T-cell (primary cell): ENCODE measurements around the gene TBX21. TPM values are rescaled to one million over a fixed set of nuclear protein-coding genes. Genes with fewer than 3 reads are reported as not detected.

Experiments used
- ATAC-seq, 4 experiments: fragments of 200-7000 bp in 3 of 4; fragments of 150-1000 bp in 1 of 4; cut with Tn5 transposase; replicated peaks in 1 of 4; 1 replicate in 3 of 4; 2 replicates in 1 of 4; pipeline ENCODE4 v1.10.0; 2021; ENCODE audit warnings: moderate library complexity in 3 of 4, mild to moderate bottlenecking in 2 of 4, moderate number of reproducible peaks in 1 of 4
- CTCF ChIA-PET, 2 donors: fragments of 300-600 bp; sonication (Branson Sonifier 250); formaldehyde crosslinking; loops; one replicate each; lab custom pipeline; 2022; ENCODE audit warnings: antibody characterized with exemption in 2 of 2; lab: Charles Lee
- POLR2A ChIA-PET, 2 donors: fragments of 300-600 bp; sonication (Branson Sonifier 250); formaldehyde crosslinking; loops; one replicate each; lab custom pipeline; 2022; ENCODE audit warnings: antibody characterized with exemption in 2 of 2; lab: Charles Lee
- DNase-seq, 35 experiments: peaks; one replicate each; pipeline versions ENCODE4 v3.0.0 to v3.0.0-alpha.2; 2013 to 2023
- H3K27ac ChIP-seq: one replicate; pipeline ENCODE4 v1.5.1; 2013; ENCODE audit warnings: low read length
- H3K27me3 ChIP-seq, 2 experiments: replicated peaks in 1 of 2; 1 replicate in 1 of 2; 2 replicates in 1 of 2; pipeline versions ENCODE4 v1.6.1 to v1.7.0; 2013; ENCODE audit warnings: low read length in 1 of 2, mixed read lengths in 1 of 2; ENCODE audit not compliant: control insufficient read depth in 2 of 2, insufficient read depth in 2 of 2; ENCODE audit errors: extremely low read depth in 1 of 2
- H3K36me3 ChIP-seq, 2 donors: 1 replicate in 1 of 2; 2 replicates in 1 of 2; pipeline versions ENCODE4 v1.6.1 to v1.7.0; 2013; ENCODE audit warnings: low read length in 1 of 2; ENCODE audit not compliant: control insufficient read depth in 2 of 2, insufficient read depth in 1 of 2; ENCODE audit errors: extremely low read depth in 1 of 2
- H3K4me1 ChIP-seq, 2 experiments: 1 replicate in 1 of 2; 2 replicates in 1 of 2; pipeline versions ENCODE4 v1.6.1 to v1.7.0; 2013; ENCODE audit warnings: low read length in 2 of 2, mixed read lengths in 1 of 2; ENCODE audit not compliant: insufficient read depth in 2 of 2, control insufficient read depth in 1 of 2; ENCODE audit errors: extremely low read depth in 1 of 2
- H3K4me3 ChIP-seq, 2 donors: 1 replicate in 1 of 2; 2 replicates in 1 of 2; pipeline versions ENCODE4 v1.5.1 to v1.7.0; 2013; ENCODE audit warnings: mild to moderate bottlenecking in 2 of 2, low read length in 1 of 2, moderate library complexity in 1 of 2; ENCODE audit not compliant: control insufficient read depth in 1 of 2; ENCODE audit errors: extremely low read depth in 1 of 2
- H3K9me3 ChIP-seq: 2 replicates; pipeline ENCODE4 v1.7.0; 2013
- H3K27ac Mint-ChIP-seq, 2 donors: one replicate each; pipeline ENCODE4 v1.8.0; 2020 to 2021; ENCODE audit warnings: mild to moderate bottlenecking in 2 of 2, mixed read lengths in 2 of 2
- H3K27me3 Mint-ChIP-seq, 2 donors: one replicate each; pipeline ENCODE4 v1.8.0; 2021 to 2022; ENCODE audit warnings: mixed read lengths in 2 of 2
- H3K36me3 Mint-ChIP-seq: one replicate; pipeline ENCODE4 v1.8.0; 2021; ENCODE audit warnings: mixed read lengths
- H3K4me1 Mint-ChIP-seq, 3 donors: one replicate each; pipeline ENCODE4 v1.8.0; 2020 to 2022; ENCODE audit warnings: mixed read lengths in 3 of 3, mild to moderate bottlenecking in 1 of 3
- H3K4me3 Mint-ChIP-seq, 3 donors: one replicate each; pipeline ENCODE4 v1.8.0; 2020 to 2022; ENCODE audit warnings: mild to moderate bottlenecking in 3 of 3, mixed read lengths in 3 of 3, moderate library complexity in 3 of 3
- H3K9me3 Mint-ChIP-seq, 3 donors: one replicate each; pipeline ENCODE4 v1.8.0; 2020 to 2022; ENCODE audit warnings: mixed read lengths in 3 of 3
- WGBS: methylation state at CpG from one replicate; pipeline ENCODE4 v1.1.5; 2013; ENCODE audit warnings: missing lambda C conversion rate; ENCODE audit not compliant: insufficient coverage; 5-methylcytosine and 5-hydroxymethylcytosine counted together
- total RNA-seq, 35 experiments: library from RNA in 6 of 35; stranded (reverse) in 6 of 35; fragments of 120-200 nt in 1 of 35; gene quantifications; one replicate each; pipeline versions ENCODE4 v1.2.1 to v1.2.4 and lab custom pipeline; 2013 to 2026

Gene TBX21
- total RNA-seq, 5 donors from 2014 or later (not counting 1 experiment from before 2014, with no cell fraction given): 7.9 to 37.3 (median 20.8) TPM

DNA sequence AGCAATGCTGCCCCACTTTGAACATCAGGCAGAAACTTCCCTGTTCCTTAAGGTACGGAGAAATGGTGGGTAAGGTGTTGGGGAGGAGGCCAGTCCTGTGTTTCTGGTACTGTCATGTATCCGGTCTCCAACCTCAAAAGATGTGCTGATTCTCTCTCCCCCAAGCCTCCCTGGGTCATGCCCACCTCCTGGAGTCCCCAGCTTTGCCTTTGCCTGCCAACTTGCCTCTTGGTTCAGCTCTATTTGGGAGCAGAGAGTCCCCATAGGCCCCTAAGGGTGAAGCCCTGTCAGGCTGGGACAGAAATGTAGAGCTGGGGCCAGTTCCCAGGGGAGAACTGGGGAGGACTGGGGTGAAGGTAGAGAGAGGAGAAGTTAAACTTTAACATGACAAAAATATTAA lies 1.6 kb upstream of the TBX21 start:
- Mint-ChIP-seq H3K4me1 (peaks cover 38 to 71% (median 40%) of the 10 kb centered on the region in 3 donors), H3K9me3 (no peaks in the 10 kb centered on the region), H3K4me3 (peak overlapping the region in 1 of 3 donors; percentile 87), H3K27me3 (peaks cover 6 to 13% of the 10 kb centered on the region in 2 donors), H3K27ac (peak overlapping the region; percentile 68 to 77), H3K36me3 (no peaks in the 10 kb centered on the region)
- H3K4me1 ChIP-seq: peaks cover 5 to 78% of the 10 kb centered on the region in 2 experiments
- CTCF ChIA-PET: interaction anchor here in 1 of 2 donors (0.6 to 1.1 kb wide), 2 partner anchors 31 to 34 kb away, joined by 3 read pairs; no protein-coding TSS in a partner anchor
- H3K36me3 ChIP-seq: no peaks in the 10 kb centered on the region
- ATAC-seq (no peak), DNase-seq (no peak)
- no CpG with 5 or more reads among the region's 2 CpGs for WGBS
- peak overlapping the region; percentile 56 for H3K27ac ChIP-seq
- H3K9me3 ChIP-seq: no peaks in the 10 kb centered on the region
- H3K27me3 ChIP-seq: peaks cover 3 to 11% of the 10 kb centered on the region in 2 experiments
- H3K4me3 ChIP-seq: no peak overlapping the region
- POLR2A ChIA-PET: no interaction called here

DNA sequence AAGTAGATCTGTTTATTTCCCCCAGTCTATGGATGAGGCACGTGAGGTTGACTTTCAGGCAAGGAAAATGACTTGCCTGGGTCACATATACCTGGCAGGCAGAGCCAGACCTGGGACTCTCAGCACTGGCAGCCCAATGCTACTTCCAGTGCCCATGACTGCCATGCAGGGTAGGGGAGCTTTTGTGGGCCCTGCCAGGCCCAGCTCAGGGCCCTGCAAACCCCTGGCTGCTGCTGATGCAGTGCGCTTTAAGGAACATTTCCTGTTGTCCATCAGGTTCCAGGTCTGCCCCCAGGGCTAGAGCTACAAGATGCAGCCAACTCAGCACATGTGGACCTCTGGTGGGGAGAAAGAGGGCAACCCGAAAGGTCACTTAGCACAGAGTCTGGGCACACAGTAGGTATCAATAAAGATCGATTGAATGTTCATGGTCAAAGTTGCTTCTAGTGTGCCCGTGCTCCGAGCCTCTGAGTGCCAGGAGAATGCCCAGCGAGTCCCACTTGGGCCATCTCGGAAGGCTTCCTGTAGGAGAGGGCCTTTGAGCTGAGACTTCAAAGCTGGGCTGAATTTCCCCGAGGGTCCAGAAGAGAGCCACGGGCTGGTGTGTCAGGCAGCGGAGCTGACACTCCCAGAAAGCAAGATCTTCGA lies 513 bp upstream of the TBX21 start:
- Histone ChIP-seq H3K27ac (peak overlapping the region; percentile 68), H3K27me3 (peaks cover 3 to 11% of the 10 kb centered on the region in 2 experiments), H3K4me3 (peak overlapping the region; percentile 11 to 89), H3K9me3 (no peaks in the 10 kb centered on the region), H3K36me3 (no peaks in the 10 kb centered on the region), H3K4me1 (peaks cover 5 to 71% of the 10 kb centered on the region in 2 experiments)
- H3K27ac Mint-ChIP-seq: peak overlapping the region; percentile 65 to 74
- H3K4me3 Mint-ChIP-seq: peak overlapping the region; percentile 42 to 87 (median 73)
- H3K9me3 Mint-ChIP-seq: no peaks in the 10 kb centered on the region
- ChIA-PET POLR2A (interaction anchor here in 1 of 2 donors (1.0 kb wide), 1 partner anchor 83 kb away, joined by 4 read pairs; the partner anchor contains the start of gene KPNB1), CTCF (interaction anchor here (0.6 to 1.9 kb wide), 11 partner anchors 11 to 69 kb away, joined by 3 to 19 read pairs (median 4); no protein-coding TSS in a partner anchor)
- ATAC-seq: no peak
- whole genome bisulfite sequencing: 42% methylated on average over 10 of the region's 12 CpGs
- H3K36me3 Mint-ChIP-seq: no peaks in the 10 kb centered on the region
- no peak for DNase-seq
- peaks cover 30 to 69% (median 41%) of the 10 kb centered on the region in 3 donors for H3K4me1 Mint-ChIP-seq
- H3K27me3 Mint-ChIP-seq: peaks cover 6 to 10% of the 10 kb centered on the region in 2 donors

GRCh38 chr17:47733674-47734410 lies 806 bp downstream of the TBX21 start:
- ChIA-PET POLR2A (interaction anchor here in 1 of 2 donors (1.0 kb wide), 1 partner anchor 84 kb away, joined by 4 read pairs; the partner anchor contains the start of gene KPNB1), CTCF (interaction anchor here (0.9 to 1.9 kb wide), 8 partner anchors 9 to 70 kb away, joined by 3 to 19 read pairs (median 5); no protein-coding TSS in a partner anchor)
- H3K36me3 Mint-ChIP-seq: no peaks in the 10 kb centered on the region
- peak overlapping the region; percentile 87 to 99 (median 98) for H3K4me3 Mint-ChIP-seq
- WGBS: 2% methylated on average over 55 of the region's 60 CpGs
- DNase-seq (peak in 4 of 35 experiments; percentile 23 to 35 (median 29)), ATAC-seq (peak in 3 of 4 experiments; percentile 20 to 31 (median 28))
- Histone ChIP-seq H3K9me3 (no peaks in the 10 kb centered on the region), H3K36me3 (no peaks in the 10 kb centered on the region), H3K27me3 (peaks cover 3 to 11% of the 10 kb centered on the region in 2 experiments), H3K4me3 (peak overlapping the region; percentile 76 to 89), H3K27ac (peak overlapping the region; percentile 52), H3K4me1 (peaks cover 5 to 70% of the 10 kb centered on the region in 2 experiments)
- H3K9me3 Mint-ChIP-seq: no peaks in the 10 kb centered on the region
- peaks cover 4 to 7% of the 10 kb centered on the region in 2 donors for H3K27me3 Mint-ChIP-seq
- peaks cover 30 to 64% (median 41%) of the 10 kb centered on the region in 3 donors for H3K4me1 Mint-ChIP-seq
- H3K27ac Mint-ChIP-seq: peak overlapping the region; percentile 96 to 98

- H3K27ac ChIP-seq: peak overlapping the region; percentile 52
- Mint-ChIP-seq H3K9me3 (no peaks in the 10 kb centered on the region), H3K27me3 (peaks cover 4 to 7% of the 10 kb centered on the region in 2 donors), H3K36me3 (no peaks in the 10 kb centered on the region), H3K4me3 (peak overlapping the region; percentile 87 to 99 (median 98)), H3K4me1 (peaks cover 30 to 60% (median 36%) of the 10 kb centered on the region in 3 donors), H3K27ac (peak overlapping the region; percentile 89 to 98)
- no peak for ATAC-seq
- H3K9me3 ChIP-seq: no peaks in the 10 kb centered on the region
- POLR2A ChIA-PET: interaction anchor here in 1 of 2 donors (0.6 kb wide), 1 partner anchor 14 kb away, joined by 3 read pairs; no protein-coding TSS in a partner anchor
- peaks cover 5 to 68% of the 10 kb centered on the region in 2 experiments for H3K4me1 ChIP-seq
- WGBS: 58% methylated on average over 3 of the region's 3 CpGs
- H3K4me3 ChIP-seq: peak overlapping the region in 1 of 2 donors; percentile 89
- H3K27me3 ChIP-seq: peaks cover 3 to 7% of the 10 kb centered on the region in 2 experiments
- CTCF ChIA-PET: interaction anchor here in 1 of 2 donors (0.7 kb wide), 1 partner anchor 83 kb away, joined by 3 read pairs; no protein-coding TSS in a partner anchor
- no peak for DNase-seq
- H3K36me3 ChIP-seq: no peaks in the 10 kb centered on the region
Observed at GRCh38 chr17:47735139-47735464, 2.1 kb downstream of the TBX21 start.

- peak in 2 of 35 experiments; percentile 5 to 49 for DNase-seq
- H3K9me3 Mint-ChIP-seq: no peaks in the 10 kb centered on the region
- ChIA-PET CTCF (interaction anchor here (0.6 to 0.7 kb wide), 2 partner anchors 84 to 321 kb away, joined by 3 read pairs; no protein-coding TSS in a partner anchor), POLR2A (no interaction called here)
- Histone ChIP-seq H3K4me3 (peak overlapping the region in 1 of 2 donors; percentile 89), H3K27ac (peak overlapping the region; percentile 52), H3K9me3 (no peaks in the 10 kb centered on the region), H3K27me3 (peaks cover 3 to 7% of the 10 kb centered on the region in 2 experiments), H3K4me1 (peaks cover 5 to 68% of the 10 kb centered on the region in 2 experiments), H3K36me3 (no peaks in the 10 kb centered on the region)
- H3K27ac Mint-ChIP-seq: peak overlapping the region; percentile 89 to 98
- no peak for ATAC-seq
- peak overlapping the region; percentile 87 to 99 (median 98) for H3K4me3 Mint-ChIP-seq
- H3K36me3 Mint-ChIP-seq: no peaks in the 10 kb centered on the region
- 43% methylated on average over 2 of the region's 3 CpGs for WGBS
- H3K4me1 Mint-ChIP-seq: peaks cover 30 to 59% (median 37%) of the 10 kb centered on the region in 3 donors
- H3K27me3 Mint-ChIP-seq: peaks cover 4 to 7% of the 10 kb centered on the region in 2 donors
Observed at GRCh38 chr17:47735536-47736011, 2.5 kb downstream of the TBX21 start.
